GM21737 (cell line): Measurements from ENCODE around the gene SELENOW.
"Not testable (repeated sequence)": the region's sequence is repeated elsewhere in the genome, so short reads cannot be mapped to it uniquely, and the experiment has no call there.

ENCODE experiments used
- ATAC-seq: cut with Tn5 transposase; IDR thresholded peaks from one replicate; pipeline ENCODE4 v1.9.1; 2021; ENCODE audit warnings: mild to moderate bottlenecking, moderate library complexity; ENCODE audit not compliant: unreplicated experiment

SELENOW gene

GRCh38 chr19:47780215-47780551 is 1.7 kb downstream of the SELENOW start:
- no peak for ATAC-seq

DNA sequence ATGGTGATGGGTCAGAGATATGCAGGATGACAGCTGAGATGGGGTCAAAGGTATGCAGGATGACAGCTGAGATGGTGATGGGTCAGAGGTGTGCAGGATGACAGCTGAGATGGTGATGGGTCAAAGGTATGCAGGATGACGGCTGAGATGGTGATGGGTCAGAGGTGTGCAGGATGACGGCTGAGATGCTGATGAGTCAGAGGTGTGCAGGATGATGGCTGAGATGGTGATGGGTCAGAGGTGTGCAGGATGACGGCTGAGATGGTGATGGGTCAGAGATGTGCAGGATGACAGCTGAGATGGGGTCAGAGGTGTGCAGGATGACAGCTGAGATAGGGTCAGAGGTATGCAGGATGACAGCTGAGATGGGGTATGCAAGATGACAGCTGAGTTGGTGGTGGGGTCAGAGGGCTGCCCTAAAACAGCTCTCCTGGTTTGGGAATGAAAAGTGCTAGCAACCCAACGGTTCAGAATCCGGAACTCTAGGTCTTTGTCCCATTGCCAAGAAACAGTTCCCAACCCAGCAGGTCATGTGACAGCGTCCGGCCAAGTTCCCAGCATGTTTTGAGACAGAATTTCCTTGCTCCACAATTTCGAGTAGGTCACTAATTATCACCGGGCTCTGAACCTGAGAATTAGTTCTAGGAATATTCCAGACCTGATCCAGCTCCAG is 3.2 kb downstream of the SELENOW start:
- no peak for ATAC-seq

DNA sequence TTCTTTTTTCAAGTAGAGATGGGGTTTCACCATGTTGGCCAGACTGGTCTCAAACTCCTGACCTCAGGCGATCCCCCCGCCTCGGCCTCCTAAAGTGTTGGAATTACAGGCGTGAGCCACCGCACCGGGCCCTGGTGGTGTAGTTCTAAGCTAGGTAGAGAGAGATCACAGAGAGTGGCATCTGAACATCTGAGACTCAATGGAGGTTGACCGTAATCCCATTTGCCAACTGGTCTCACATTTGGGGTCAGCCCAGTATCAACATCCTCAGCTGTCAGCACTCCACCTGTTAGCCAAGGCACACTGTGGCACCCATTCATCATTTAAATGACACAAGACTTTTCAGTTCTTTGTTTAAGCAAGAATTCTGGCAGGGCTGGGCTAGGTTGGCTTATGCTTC is 8.1 kb downstream of the SELENOW start:
- ATAC-seq, result no peak

DNA sequence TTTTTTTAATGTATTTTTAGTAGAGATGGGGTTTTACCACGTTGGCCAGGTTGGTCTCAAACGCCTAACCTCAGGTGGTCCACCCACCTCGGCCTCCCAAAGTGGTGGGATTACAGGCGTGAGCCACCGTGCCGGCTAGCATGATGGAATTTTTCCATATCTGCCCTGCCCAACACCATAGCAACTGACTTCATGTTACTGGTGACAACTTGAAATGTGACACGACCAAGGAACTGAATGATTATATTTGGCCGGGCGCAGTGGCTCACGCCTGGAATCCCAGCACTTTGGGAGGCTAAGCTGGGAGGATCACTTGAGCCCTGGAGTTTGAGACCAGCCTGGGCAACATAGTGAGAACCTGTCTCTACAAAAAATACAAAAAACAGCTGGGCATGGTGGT is 8.8 kb downstream of the SELENOW start:
- not testable (repeated sequence) for ATAC-seq

GRCh38 chr19:47789811-47790210 is 11.3 kb downstream of the SELENOW start:
- ATAC-seq, result not testable (repeated sequence)

DNA sequence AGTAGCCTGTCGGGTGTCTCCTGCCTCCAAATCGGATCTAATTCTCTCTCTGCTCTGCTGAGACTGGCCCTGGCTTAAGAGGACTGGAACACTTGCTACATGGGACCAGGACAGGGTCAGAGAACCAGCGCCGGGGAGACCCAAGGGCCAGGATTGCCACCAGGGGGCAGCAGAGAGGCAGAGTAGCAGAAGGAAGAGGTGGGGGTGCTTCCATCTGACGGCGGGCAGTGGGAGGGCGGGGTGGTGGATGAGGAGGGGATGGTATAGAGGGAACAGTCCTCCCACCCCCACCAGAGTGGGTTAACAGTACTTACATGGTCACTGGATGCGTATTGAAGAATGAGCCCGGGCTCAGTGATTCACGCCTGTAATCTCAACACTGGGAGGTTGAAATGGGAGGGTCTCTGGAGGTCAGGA is 11.9 kb downstream of the SELENOW start:
- no peak for ATAC-seq

GRCh38 chr19:47792616-47793015 is 14.1 kb downstream of the SELENOW start:
- no peak for ATAC-seq

GRCh38 chr19:47794526-47794925 is 16.0 kb downstream of the SELENOW start:
- ATAC-seq, result no peak

- no peak for ATAC-seq
These were observed 18.3 kb downstream of the SELENOW start for GRCh38 chr19:47796785-47797184.

- no peak for ATAC-seq
These were observed 19.7 kb downstream of the SELENOW start for GRCh38 chr19:47797996-47798903.

- ATAC-seq, result no peak
These were observed 20.4 kb downstream of the SELENOW start for GRCh38 chr19:47798904-47799266.

DNA sequence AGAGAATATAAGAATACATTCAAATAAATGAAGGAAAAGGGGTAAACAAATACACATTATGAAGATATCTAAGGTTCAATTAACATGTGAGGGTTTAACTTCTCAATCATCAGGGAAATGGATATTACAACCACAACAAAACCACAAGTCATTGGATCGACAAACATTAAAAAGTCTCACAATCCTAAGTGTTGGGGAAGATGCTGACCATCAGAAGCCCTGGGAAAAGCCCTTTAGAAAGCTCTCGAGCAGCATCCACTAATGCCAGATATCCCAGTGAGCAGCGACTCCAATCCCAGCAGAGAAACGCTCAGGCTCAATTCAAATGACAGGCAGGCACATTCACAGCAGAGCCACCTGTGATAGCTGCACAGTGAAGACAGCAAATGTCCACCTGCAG is 22.8 kb downstream of the SELENOW start:
- no peak for ATAC-seq

GRCh38 chr19:47802521-47803043 is 24.1 kb downstream of the SELENOW start:
- ATAC-seq, result no peak

DNA sequence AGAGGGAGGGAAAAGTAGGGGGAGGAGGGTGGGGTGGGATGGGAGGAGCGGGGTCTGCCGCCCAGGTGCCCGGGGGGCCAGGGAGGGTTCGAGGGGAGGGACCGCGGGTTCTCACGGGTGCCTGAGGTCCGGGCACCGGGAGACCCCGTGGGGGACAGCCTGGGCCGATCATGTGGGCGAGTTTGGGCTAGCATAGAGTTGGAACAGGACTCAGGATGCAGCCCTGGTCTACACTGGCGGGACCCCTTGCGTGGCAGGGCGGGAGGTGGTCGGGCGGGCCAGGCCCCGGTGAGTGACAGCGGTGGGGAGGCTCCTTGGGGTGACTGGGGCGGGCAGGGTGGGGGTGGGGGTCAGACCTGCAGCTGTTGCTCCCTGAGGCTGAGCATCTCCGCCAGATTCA is 24.6 kb downstream of the SELENOW start:
- ATAC-seq, result not testable (repeated sequence)

GRCh38 chr19:47803671-47804070 is 25.2 kb downstream of the SELENOW start:
- ATAC-seq, result not testable (repeated sequence)

GRCh38 chr19:47804451-47804850 is 25.9 kb downstream of the SELENOW start, which contains the start of gene TPRX1:
Gene TPRX1, minus strand, starts transcription at chr19:47804551. Its CDS starts 12 bp downstream, at chr19:47804539.
- ATAC-seq, result not testable (repeated sequence)

DNA sequence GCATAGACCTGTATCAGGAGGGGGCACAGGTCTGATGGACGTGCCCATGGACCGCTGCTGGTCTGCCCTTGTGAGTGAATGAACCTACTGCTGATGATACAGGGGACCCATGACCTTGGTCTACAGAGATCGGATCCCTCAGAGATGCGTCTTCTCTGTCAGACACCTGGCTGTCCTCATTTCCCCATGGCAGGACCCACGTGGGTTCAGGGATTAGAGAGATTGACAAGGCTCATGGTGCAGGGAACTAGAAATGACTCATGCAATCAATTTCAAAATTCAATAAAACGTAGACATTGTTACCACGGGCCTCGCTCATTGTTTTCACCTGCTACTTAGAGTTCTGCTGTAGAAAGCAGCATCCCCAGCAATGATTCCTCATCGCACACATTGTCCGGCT is 26.8 kb downstream of the SELENOW start:
- no peak for ATAC-seq

GRCh38 chr19:47806435-47806834 is 27.9 kb downstream of the SELENOW start:
- no peak for ATAC-seq

GRCh38 chr19:47813304-47813994 is 34.9 kb downstream of the SELENOW start:
- no peak for ATAC-seq

- ATAC-seq, result no peak
These were observed 35.5 kb downstream of the SELENOW start for GRCh38 chr19:47813995-47814328.

DNA sequence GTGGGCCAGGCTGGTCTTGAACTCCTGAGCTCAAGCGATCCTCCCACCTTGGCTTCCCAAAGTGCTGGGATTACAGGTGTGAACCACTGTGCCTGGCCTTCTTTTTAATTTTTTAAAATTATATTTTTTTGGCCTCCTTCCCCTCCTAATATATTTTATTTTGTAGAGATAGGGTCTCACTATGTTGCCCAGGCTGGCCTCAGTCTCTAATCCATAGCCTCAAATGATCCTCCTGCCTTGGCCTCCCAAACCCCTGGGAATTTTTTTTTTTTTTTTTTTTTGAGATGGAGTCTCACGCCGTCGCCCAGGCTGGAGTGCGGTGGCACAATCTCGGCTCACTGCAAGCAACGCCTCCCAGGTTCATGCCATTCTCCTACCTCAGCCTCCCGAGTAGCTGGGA is 37.8 kb downstream of the SELENOW start:
- ATAC-seq, result not testable (repeated sequence)
